ENCODE data around the gene ADGRB2. TPM values are rescaled to one million over a fixed set of nuclear protein-coding genes. Genes with fewer than 3 reads are reported as not detected.

The ADGRB2 gene
- total and polyA plus RNA-seq, 2 of the 4 experiments (the other 2 are of a cell fraction), result 2.2 to 11.9 TPM

DNA sequence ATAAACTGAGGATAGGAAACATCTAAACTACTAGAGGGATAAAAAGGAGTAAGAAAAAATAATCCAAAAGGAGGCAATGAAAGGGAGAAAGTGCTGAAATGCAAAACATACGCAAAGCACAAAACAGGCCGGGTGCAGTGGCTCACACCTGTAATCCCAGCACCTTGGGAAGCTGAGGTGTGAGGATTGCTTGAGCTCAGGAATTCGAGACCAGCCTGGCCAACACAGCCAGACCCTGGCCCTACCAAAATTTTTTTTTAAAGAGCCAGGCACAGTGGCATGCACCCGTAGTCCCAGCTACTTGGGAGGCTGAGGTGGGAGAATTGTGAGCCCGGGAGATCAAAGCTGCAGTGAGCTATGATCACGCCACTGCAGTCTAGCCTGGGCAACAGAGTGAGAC is 41.2 kb upstream of the ADGRB2 start:
- ATAC-seq (ENCODE audit: low read depth) (no peak), DNase-seq (no peak)
- Histone ChIP-seq H3K18ac (ENCODE audit: low read depth, low read length) (no peak overlapping the region), H3K9me1 (ENCODE audit: insufficient read depth, low read length) (no peaks in the 10 kb centered on the region), H3K4me2 (ENCODE audit: low read depth, low read length) (no peak overlapping the region), H3K36me3 (ENCODE audit: control insufficient read depth, insufficient read depth, low read length) (no peaks in the 10 kb centered on the region), H3K79me1 (ENCODE audit: low read depth in 1 of 2, low read length in 2 of 2) (no peaks in the 10 kb centered on the region), H2BK20ac (ENCODE audit: low read depth, low read length) (no peak overlapping the region), H4K5ac (ENCODE audit: low read depth, low read length) (no peak overlapping the region), H3K14ac (replicated peaks; ENCODE audit: low read depth, low read length) (no peak overlapping the region), H3K27ac (ENCODE audit: insufficient read depth, low read length) (no peak overlapping the region), H3K9ac (ENCODE audit: low read depth, low read length) (no peak overlapping the region), H4K20me1 (ENCODE audit: insufficient read depth, low read length) (no peaks in the 10 kb centered on the region), H2BK5ac (ENCODE audit: low read depth, low read length, poor library complexity, severe bottlenecking) (no peak overlapping the region), H2AK9ac (replicated peaks; ENCODE audit: low read depth, low read length, poor library complexity) (no peak overlapping the region), H2AK5ac (ENCODE audit: low read depth, low read length) (no peak overlapping the region), H2BK120ac (ENCODE audit: low read depth, low read length) (no peak overlapping the region), H3K27me3 (ENCODE audit: control insufficient read depth, insufficient read depth, low read length) (no peaks in the 10 kb centered on the region), H3K23ac (ENCODE audit: low read depth, low read length) (no peak overlapping the region), H3K56ac (ENCODE audit: extremely low read depth, insufficient read depth, low read length) (no peak overlapping the region), H4K91ac (ENCODE audit: insufficient read depth, low read depth, low read length) (no peak overlapping the region), H2BK15ac (ENCODE audit: low read depth, low read length) (no peak overlapping the region), H3K4me3 (ENCODE audit: insufficient read depth, low read depth, low read length) (no peak overlapping the region), H3K4me1 (ENCODE audit: control insufficient read depth, insufficient read depth, low read length) (no peaks in the 10 kb centered on the region), H3K9me3 (ENCODE audit: control insufficient read depth, insufficient read depth, low read length) (no peaks in the 10 kb centered on the region), H2AFZ (replicated peaks; ENCODE audit: low read length, poor library complexity) (no peak overlapping the region), H3K4ac (ENCODE audit: low read depth, low read length) (no peak overlapping the region), H4K8ac (ENCODE audit: low read depth in 2 of 2, low read length in 2 of 2) (no peak overlapping the region)
- intact Hi-C loops (cut with micrococcal nuclease) (no loop called here), dilution Hi-C loops (cut with HindIII; ENCODE audit: low sequenced_read_pairs, unreplicated experiment) (no loop called here), in situ Hi-C loops (cut with MboI; ENCODE audit: low sequenced_read_pairs) (no loop called here)
- WGBS, 2 experiments (ENCODE audit: extremely low coverage in 2 of 2, insufficient read length in 1 of 2), result 68% methylated on average over 4 of the region's 6 CpGs; no CpG with 5 or more reads in 1 of the 2 experiments
- CTCF ChIA-PET, result interaction anchor here (1.4 to 2.3 kb wide), 2 partner anchors 10 to 16 kb away, joined by 5 to 8 read pairs; partner anchors contain the start of gene SPOCD1
- POLR2A ChIA-PET (ENCODE audit: unreplicated experiment), result interaction anchor here (0.6 kb wide), 1 partner anchor 222 kb away, joined by 4 read pairs; no protein-coding TSS in a partner anchor
- TF ChIP-seq SMC3 (IDR thresholded peaks at IDR 0.05; ENCODE audit: low read depth, low read length), result no peak
- no peak for TF ChIP-seq CEBPB (IDR thresholded peaks at IDR 0.05; ENCODE audit: low read depth, low read length)
- TF ChIP-seq CTCF (conservative IDR thresholded peaks at IDR 0.05; ENCODE audit: low read depth, low read length), result no peak
- no peak for TF ChIP-seq CHD1 (IDR thresholded peaks at IDR 0.05; ENCODE audit: low read depth, low read length)
- TF ChIP-seq MXI1 (IDR thresholded peaks at IDR 0.05; ENCODE audit: borderline replicate concordance, low read depth, low read length), result no peak
- TF ChIP-seq MAZ (IDR thresholded peaks at IDR 0.05; ENCODE audit: borderline replicate concordance, low read depth, low read length), result no peak
- TF ChIP-seq RCOR1 (IDR thresholded peaks at IDR 0.05; ENCODE audit: insufficient replicate concordance, low read length), result no peak
- TF ChIP-seq ELK1 (IDR thresholded peaks at IDR 0.05; ENCODE audit: borderline replicate concordance, low read depth, low read length), result no peak
- no peak for TF ChIP-seq USF2 (IDR thresholded peaks at IDR 0.05; ENCODE audit: low read depth, low read length)
- no peak for TF ChIP-seq BHLHE40 (IDR thresholded peaks at IDR 0.05; ENCODE audit: low read depth, low read length)
- TF ChIP-seq FOS (IDR thresholded peaks at IDR 0.05; ENCODE audit: low read depth, low read length), result no peak
- no TSS peak for BruUV-seq (replicated peaks)

Data from IMR-90 (cell line).